Measurements from ENCODE around the gene SLC4A1.

Gene SLC4A1

DNA sequence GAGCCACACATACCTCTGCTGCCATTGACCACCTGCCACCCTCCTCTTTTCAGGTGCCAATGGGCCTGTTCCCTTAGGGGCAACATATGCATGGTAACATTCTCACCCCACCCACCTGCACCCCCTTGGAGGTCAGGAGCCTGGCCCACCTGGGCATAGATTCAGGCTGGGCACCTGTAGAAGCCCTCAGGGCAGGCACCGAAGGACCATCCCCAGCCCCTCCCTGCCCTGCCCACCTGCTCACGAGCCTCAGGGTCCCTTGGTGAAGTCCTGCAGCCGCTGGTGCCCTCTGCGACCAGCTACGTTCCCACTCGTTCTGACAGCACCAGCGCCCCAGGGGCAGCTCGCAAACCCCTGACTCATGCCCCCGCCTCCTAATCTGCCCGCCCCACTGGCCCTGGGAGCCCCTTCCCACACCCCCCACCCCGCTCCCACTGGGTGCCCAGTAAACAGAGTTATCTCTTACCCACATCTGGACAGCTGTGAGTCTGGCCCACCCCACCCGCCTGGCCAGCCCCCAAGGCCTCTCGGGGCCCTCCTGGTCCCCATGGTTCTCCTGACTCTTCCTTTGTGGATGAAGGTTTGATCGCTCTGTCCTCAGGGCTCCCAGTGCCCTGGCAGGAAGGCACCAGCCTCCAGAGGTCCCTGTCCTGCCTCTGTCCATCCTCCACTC lies at the start of gene SLC4A1:
Gene SLC4A1, minus strand, starts transcription at position 318 of the 673 bp plus-strand sequence. CDS start 5,269 bp downstream, outside the sequence.
- ATAC-seq (peak; percentile 20), DNase-seq (no peak)
- H3K4me3 Mint-ChIP-seq, result no peak within 1 kb of the TSS
- H3K4me1 Mint-ChIP-seq, result no peaks in the 10 kb centered on the region
- H3K27me3 Mint-ChIP-seq, result peaks cover 13% of the 10 kb centered on the region
- H3K27ac Mint-ChIP-seq, result no peak within 1 kb of the TSS
- H3K9me3 Mint-ChIP-seq, result no peaks in the 10 kb centered on the region

- Mint-ChIP-seq H3K27ac (no peak overlapping the region), H3K9me3 (no peaks in the 10 kb centered on the region), H3K4me3 (no peak overlapping the region), H3K4me1 (peaks cover 19% of the 10 kb centered on the region), H3K27me3 (peaks cover 58% of the 10 kb centered on the region)
- ATAC-seq (no peak), DNase-seq (no peak)
Measured at GRCh38 chr17:44317545-44317944, 49.6 kb upstream of the SLC4A1 start.

DNA sequence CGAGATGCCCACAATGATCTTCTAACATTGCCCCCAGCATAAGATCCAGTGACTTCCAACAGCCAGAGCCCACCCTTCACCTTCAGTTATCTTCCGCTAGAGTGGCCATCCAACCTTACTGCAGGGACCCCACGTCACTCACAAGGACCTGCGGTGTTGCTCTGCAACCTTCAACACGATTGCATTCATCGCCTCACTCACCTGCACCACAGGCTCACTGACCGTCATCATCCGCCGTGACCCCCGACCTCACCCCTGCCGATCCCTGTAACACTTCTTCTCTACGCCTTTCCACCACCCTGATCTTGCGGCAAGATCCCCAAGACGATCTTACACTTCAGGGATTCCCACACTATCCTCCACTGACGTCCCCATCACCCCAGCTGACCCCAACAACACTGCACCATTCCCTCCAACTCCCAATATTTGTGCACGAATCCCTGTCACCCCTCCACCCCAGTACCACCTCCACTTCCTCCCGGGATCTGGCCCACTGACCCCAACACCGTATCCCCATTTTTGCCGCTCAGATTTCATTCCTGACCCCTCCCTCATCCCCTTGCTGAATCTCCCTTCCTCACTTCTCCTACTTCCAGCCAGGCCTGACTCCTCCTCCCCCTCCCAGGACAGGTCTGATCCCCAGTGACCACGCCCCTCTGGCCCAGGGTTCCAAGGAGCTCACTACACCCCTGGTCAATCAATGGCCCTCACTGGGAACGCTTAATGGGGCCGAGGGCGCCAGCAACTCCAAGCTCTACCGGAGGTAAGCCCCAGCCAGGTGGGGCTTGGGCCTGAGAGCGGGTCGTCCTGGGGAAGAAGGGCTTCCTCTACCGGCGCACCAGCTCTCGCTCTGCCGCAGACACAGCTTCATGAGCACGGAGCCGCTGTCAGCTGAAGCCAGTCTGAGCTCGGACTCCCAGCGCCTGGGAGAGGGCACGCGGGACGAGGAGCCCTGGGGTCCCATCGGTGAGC lies 48.1 kb upstream of the SLC4A1 start:
- DNase-seq, result no peak
- Mint-ChIP-seq H3K27ac (peak overlapping the region in 1 of 2 donors; percentile 27), H3K27me3 (peaks cover 66% of the 10 kb centered on the region), H3K9me3 (no peaks in the 10 kb centered on the region), H3K4me1 (peaks cover 13% of the 10 kb centered on the region), H3K4me3 (peak overlapping the region; percentile 82 to 83)
- no peak for ATAC-seq

GRCh38 chr17:44314869-44315661 lies 47.1 kb upstream of the SLC4A1 start:
- H3K27ac Mint-ChIP-seq, result no peak overlapping the region
- peak; percentile 76 for ATAC-seq
- H3K4me3 Mint-ChIP-seq, result peak overlapping the region; percentile 82 to 83
- H3K4me1 Mint-ChIP-seq, result peaks cover 14% of the 10 kb centered on the region
- peak; percentile 45 to 49 for DNase-seq
- H3K27me3 Mint-ChIP-seq, result peaks cover 71% of the 10 kb centered on the region
- H3K9me3 Mint-ChIP-seq, result no peaks in the 10 kb centered on the region

DNA sequence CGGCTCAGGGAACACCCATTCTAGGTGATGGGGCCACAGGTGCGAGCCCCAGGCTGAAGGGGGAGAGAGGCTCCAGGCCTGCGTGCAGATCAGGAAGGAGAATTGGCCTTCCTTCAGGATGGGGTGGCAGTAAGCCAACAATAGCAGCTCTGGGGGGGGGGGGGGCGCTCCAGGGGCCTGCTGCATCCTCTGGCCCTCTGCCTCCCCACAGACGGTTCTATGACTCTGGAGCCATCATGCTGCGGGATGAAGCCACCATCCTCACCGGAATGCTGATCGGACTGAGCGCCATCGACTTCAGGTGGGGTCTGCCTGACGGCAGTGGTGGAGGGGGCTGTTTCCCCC lies 46.6 kb upstream of the SLC4A1 start:
- no peaks in the 10 kb centered on the region for H3K9me3 Mint-ChIP-seq
- DNase-seq, result no peak
- no peak overlapping the region for H3K27ac Mint-ChIP-seq
- peaks cover 77% of the 10 kb centered on the region for H3K27me3 Mint-ChIP-seq
- H3K4me1 Mint-ChIP-seq, result peaks cover 19% of the 10 kb centered on the region
- H3K4me3 Mint-ChIP-seq, result peak overlapping the region; percentile 73 to 83
- no peak for ATAC-seq

DNA sequence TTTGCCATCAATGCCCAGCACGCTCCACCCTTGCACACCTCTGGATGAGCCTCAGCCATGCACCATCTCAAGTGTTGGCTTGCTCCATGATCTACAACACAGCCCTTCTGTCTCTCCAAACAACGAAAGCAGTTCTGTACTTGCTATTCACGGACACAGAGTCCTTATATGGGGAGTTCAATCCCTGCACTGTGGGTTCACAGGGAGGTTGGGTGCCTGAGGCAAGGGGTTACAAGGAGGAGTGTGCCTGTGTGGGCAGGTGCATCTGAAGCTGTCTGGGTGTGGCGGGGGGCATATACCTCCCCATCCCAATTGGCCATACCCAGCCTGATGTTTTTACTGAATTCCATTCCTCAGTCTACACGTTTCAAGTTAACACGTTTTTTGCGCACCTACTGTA lies 46.1 kb upstream of the SLC4A1 start:
- no peak for DNase-seq
- Mint-ChIP-seq H3K4me1 (peaks cover 24% of the 10 kb centered on the region), H3K9me3 (no peaks in the 10 kb centered on the region), H3K27me3 (peaks cover 82% of the 10 kb centered on the region), H3K4me3 (peak overlapping the region; percentile 38 to 54), H3K27ac (no peak overlapping the region)
- no peak for ATAC-seq

GRCh38 chr17:44312396-44313104 lies 44.6 kb upstream of the SLC4A1 start:
- no peak overlapping the region for H3K27ac Mint-ChIP-seq
- ATAC-seq (no peak), DNase-seq (no peak)
- peaks cover 82% of the 10 kb centered on the region for H3K27me3 Mint-ChIP-seq
- no peak overlapping the region for H3K4me3 Mint-ChIP-seq
- no peaks in the 10 kb centered on the region for H3K9me3 Mint-ChIP-seq
- peaks cover 37% of the 10 kb centered on the region for H3K4me1 Mint-ChIP-seq

DNA sequence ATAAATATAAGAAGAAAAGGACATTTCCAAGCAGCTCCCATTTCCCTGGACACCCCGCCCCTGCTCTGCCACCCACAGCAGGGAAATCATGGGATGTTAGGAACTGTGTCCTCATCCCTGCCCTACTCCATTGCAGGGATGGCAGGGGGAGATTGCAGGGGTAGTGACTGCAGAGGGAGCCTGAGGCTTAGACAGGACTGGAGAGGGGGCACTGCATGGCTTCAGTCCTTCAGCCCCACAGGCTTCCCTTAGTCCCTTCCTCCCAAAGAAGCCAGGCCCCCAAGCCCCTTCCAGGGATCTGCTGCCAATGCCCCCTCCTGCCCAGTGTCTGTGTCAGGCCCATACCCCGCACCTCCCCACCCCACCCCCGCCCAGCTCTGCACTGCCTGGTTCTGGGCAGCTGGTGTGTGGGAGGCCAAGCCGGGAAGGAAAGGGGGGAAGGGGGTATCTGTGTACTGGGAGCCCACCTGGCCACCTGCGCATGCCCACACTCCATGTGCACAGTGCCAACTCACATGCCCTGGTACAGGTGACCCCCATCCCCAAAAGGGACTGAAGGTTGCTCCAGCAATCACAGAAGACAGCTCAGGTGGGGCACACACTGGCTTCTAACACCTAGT lies 43.7 kb upstream of the SLC4A1 start:
- H3K9me3 Mint-ChIP-seq, result no peaks in the 10 kb centered on the region
- no peak overlapping the region for H3K4me3 Mint-ChIP-seq
- H3K4me1 Mint-ChIP-seq, result peaks cover 42% of the 10 kb centered on the region
- H3K27ac Mint-ChIP-seq, result no peak overlapping the region
- H3K27me3 Mint-ChIP-seq, result peaks cover 82% of the 10 kb centered on the region
- DNase-seq (no peak), ATAC-seq (no peak)

DNA sequence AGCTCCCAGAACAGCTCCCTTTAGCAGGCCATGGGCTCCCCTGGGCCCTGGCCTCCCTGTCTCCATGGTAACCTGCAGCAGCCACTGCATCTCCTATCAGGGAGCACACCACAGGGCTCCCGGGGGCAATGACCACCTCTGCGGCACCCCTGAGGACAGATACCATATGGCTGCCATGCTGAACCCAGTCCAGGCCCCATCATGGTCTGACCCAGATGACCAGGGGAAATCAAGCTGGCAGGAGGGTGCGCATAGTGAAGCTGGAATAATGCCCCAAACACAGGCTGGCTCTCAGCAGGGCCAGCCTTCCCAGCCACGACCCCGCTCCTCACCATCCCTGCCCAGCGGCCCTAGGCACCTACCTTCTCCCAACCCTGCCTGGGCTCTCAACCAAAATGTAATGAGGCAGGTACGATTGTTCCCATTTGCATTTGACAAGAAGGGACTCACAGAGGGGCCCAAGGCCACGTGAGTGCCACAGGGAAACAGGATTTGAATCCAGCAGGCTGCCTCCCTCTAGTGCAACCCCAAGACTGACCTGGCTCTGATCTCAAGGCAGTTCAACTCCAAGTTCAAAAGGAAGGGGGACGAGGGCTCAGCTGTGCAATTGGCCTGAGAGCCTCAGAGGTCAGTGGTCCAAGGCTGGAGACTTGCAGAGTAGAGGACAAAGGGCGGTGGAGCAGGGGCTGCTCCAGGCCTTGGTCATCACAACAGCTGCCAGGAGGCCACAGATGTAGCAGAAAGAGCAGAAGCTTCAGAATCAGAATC lies 42.9 kb upstream of the SLC4A1 start:
- H3K27me3 Mint-ChIP-seq, result peaks cover 81% of the 10 kb centered on the region
- peaks cover 34% of the 10 kb centered on the region for H3K4me1 Mint-ChIP-seq
- DNase-seq (no peak), ATAC-seq (no peak)
- H3K4me3 Mint-ChIP-seq, result no peak overlapping the region
- H3K9me3 Mint-ChIP-seq, result no peaks in the 10 kb centered on the region
- H3K27ac Mint-ChIP-seq, result no peak overlapping the region

DNA sequence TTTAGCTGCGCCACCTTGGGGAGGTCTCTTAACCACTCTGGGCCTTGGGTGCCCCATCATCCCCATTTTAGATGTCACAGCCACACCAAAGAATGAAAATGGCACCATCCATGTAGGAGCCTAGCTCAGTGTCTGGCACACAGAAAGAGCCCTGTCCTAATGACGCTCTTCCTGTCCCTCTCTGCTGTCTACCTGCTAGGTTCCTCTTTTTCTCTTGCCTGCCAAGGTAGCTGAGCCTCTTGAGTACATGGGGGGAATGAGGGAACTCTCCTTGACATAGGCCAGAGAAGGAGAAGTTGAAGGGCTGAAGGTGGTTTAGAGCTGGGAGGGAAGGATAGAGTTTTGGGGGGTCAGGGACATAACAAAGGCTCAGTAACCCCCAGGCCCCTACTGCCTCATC lies 42.3 kb upstream of the SLC4A1 start:
- DNase-seq (no peak), ATAC-seq (no peak)
- Mint-ChIP-seq H3K4me1 (peaks cover 29% of the 10 kb centered on the region), H3K9me3 (no peaks in the 10 kb centered on the region), H3K4me3 (peak overlapping the region; percentile 13 to 46), H3K27me3 (peaks cover 76% of the 10 kb centered on the region), H3K27ac (no peak overlapping the region)

DNA sequence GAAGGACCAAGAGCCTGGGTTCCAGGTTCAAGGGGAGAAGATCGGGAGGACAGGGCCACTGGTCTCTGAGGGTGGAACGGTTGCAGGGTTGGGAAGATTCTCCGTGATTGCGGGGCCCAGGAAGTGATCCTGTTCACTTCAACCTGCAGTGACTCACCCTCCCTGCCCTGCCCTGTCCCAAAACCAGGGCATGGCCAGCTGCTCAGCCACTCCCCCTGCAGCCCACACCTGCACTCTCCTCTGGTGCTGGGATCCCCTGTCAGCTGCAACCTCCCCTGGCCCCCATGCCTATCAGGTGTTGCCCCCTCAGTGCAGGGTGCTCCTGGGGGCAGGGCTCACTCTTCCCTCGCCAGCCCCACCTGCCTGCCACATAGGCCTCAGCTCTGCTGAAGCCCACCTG lies 41.5 kb upstream of the SLC4A1 start:
- peaks cover 76% of the 10 kb centered on the region for H3K27me3 Mint-ChIP-seq
- ATAC-seq (no peak), DNase-seq (no peak)
- H3K9me3 Mint-ChIP-seq, result no peaks in the 10 kb centered on the region
- H3K4me3 Mint-ChIP-seq, result peak overlapping the region; percentile 68 to 77
- no peak overlapping the region for H3K27ac Mint-ChIP-seq
- H3K4me1 Mint-ChIP-seq, result peaks cover 29% of the 10 kb centered on the region

DNA sequence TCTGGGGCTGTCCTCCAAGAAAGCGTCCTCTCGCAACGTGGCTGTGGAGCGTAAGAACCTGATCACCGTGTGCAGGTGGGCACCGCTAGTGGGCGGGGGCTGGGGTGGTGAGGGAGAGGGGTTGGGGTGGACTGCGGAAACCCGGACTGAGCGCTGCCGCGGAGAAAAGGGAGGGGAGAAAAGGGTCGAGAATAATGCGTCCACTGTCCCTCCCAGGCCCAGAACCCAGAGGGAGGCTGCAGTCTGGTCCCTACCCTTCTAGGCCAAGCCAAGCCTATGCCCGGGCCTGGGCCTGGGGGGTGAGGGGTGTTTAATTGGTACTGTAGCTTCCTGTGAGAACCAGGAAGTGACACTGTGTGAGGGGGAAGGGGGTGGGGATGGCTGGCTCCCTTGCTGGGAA lies 40.9 kb upstream of the SLC4A1 start:
- peaks cover 29% of the 10 kb centered on the region for H3K4me1 Mint-ChIP-seq
- no peaks in the 10 kb centered on the region for H3K9me3 Mint-ChIP-seq
- H3K27me3 Mint-ChIP-seq, result peaks cover 76% of the 10 kb centered on the region
- no peak for DNase-seq
- ATAC-seq, result peak; percentile 29
- no peak overlapping the region for H3K27ac Mint-ChIP-seq
- peak overlapping the region; percentile 68 to 77 for H3K4me3 Mint-ChIP-seq

GRCh38 chr17:44308320-44308818 lies 40.4 kb upstream of the SLC4A1 start, which contains the start of gene RUNDC3A:
Gene RUNDC3A, plus strand, starts transcription at chr17:44308601. Its CDS starts 232 bp downstream, at chr17:44308833.
- peaks cover 74% of the 10 kb centered on the region for H3K27me3 Mint-ChIP-seq
- no peak within 1 kb of the TSS for H3K27ac Mint-ChIP-seq
- peaks cover 29% of the 10 kb centered on the region for H3K4me1 Mint-ChIP-seq
- ATAC-seq (peak; percentile 89), DNase-seq (peak; percentile 79 to 82)
- peak within 1 kb of the TSS; percentile 68 to 77 for H3K4me3 Mint-ChIP-seq
- no peaks in the 10 kb centered on the region for H3K9me3 Mint-ChIP-seq
